Fibroblast of skin of right quadriceps (primary cell): Measurements from ENCODE around the gene UBQLN4.

Experiments used
- DNase-seq: peaks from one replicate; pipeline ENCODE4 v3.0.0-alpha.2; 2013

Gene UBQLN4

DNA sequence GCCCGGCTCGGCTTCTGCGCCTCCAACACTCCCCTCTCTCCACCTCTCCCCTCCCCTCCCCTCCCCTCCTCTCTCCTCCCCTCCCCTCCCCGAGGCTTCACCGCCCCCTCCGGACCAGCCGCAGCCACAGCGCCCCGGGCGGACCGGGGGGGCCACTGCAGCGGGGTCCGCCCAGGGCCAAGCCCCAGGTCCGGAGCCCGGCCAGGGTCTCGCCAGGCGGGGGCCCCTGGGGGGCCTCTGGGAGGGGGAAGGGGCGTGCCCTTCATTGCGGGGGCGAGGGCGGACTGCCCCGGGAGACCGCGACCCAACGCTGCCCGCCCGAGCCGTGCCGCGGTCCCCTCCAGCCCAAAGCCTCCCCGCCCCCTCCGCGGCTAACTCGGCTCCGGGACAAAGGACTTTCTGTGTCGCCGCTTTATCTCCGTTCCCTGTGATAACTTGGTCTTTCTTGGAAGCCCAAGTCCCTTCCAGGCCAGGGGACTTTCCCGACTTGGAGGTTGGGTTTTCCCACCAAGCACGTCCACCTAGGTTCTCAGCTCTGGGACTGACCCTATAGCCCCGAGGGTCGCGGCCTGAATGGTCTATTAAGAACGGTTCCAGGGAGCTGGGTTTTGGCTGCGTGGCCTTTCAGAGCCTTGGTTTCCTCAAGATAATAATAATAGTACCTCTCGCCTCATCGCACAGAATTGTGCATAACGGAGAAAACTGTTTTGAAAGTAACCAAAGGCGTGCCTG is at the start of gene UBQLN4:
Gene UBQLN4, minus strand, starts transcription at position 31 of the 732 bp plus-strand sequence. CDS start 97 bp downstream, outside the sequence.
- DNase-seq, result peak; percentile 88

DNA sequence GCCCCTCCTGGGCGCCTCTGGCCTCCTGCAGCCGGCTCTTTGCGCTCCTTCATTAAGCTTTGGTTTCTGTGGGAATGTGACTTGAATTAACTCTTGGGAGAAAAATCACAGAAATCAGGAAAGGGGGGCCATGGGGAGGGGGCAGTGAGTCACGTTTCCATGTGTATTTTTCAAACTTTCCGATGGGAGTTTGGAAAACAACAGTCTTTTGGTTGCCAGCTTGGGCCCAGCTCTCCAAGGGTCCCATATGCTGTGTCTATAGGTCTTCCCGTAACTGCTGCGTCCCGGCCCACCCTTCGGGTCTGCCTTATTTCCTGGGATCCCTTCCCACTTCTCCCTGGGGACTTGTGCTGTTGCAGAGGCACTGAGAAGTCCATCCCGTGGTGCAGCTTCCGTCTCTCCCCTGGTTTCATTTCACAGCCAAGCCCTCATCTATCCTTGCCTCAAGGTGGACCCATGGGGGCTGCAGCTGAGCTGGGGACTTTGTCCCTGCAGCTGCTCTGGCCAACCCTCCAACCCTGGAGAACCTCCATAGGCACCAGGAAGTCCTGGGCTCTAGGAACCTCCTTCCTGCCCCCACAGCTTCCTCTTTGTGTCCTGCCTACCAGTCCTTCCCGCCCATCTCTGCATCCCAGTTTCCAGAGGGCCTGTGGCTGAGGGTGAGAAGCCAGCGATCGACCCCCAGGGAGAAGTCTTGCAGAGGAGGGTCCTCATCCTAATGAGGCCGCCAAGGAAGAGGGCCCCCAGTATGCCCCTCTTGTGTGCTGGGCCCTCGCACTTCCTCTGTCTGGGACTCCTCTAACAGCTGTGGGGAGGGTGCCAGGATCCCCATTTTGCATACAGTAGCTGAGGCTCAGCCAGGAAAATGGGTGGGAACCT is 49.3 kb upstream of the UBQLN4 start:
- peak; percentile 84 for DNase-seq

DNA sequence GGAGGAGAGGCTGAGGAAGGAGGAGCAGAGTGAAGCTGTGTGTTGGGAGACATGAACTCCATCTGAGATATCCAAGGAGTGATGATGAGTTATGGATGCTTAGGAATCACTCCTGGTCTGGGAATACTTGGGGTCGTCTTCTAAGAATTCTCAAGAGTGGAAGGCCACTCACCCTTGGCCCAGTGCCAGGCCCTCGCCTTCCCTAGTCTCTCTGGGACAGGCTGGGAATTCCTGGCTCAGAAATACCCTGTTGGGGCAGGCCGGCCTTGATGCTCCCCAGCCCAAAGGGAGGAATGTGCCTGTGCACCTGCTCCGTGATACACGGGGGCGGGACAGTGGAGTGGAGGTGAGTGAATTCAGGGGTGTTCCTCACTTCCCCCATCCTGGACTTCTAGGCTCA is 48.3 kb upstream of the UBQLN4 start:
- DNase-seq, result no peak

DNA sequence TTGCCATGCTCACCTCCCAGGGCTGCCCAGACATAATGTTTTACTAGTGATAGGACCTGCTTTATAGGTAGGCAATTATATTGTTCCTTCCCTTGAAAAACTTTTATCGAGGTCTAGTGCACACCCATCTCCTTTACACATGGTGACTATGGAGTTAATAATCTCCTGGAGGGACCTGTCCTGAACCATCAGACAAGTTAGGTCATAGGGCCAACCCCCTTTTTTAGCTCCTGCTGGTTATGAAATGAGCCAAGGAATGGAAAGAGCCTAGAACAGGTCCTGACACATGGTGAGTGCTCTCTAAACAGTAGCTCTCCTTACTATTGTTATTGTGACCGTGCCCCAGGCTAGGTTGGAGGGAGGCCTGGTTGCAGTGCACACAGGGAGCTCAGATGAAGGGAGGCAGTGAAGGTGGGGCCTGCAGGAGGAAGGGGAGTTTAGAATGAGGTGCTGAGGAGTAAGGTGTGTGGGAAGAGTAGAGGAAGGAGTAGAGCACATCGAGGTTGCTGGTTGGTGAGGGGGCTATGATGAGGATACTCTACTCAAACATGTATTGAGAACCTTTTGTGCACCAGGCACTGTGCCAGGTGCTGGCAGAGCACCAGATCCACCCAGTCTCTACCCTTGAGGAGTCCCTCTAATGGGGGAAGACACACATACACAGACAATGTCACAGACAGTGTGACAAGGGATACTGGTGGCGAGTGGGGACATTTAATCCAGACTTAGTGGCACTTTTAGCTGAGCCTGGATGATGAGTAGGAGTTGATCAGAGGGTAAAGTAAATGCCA is 46.8 kb upstream of the UBQLN4 start:
- DNase-seq, result no peak

DNA sequence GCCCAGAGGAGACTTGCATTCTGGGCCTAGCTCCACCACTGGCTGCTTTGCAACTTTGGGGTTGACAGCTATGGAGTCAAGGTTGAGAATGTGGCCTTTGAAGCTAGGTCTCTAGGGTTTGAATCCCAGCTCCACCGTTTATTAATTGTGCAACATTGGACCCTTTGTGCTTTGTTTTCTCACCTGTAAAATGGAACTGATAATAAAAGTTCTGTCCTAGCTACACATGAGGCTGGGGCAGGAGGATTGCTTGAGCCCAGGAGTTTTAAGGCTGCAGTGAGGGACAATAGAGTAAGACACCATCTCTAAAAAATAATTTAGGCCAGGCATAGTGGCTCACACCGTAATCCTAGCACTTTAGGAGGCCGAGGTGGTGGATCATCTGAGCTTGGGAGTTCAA is 45.7 kb upstream of the UBQLN4 start:
- no peak for DNase-seq

DNA sequence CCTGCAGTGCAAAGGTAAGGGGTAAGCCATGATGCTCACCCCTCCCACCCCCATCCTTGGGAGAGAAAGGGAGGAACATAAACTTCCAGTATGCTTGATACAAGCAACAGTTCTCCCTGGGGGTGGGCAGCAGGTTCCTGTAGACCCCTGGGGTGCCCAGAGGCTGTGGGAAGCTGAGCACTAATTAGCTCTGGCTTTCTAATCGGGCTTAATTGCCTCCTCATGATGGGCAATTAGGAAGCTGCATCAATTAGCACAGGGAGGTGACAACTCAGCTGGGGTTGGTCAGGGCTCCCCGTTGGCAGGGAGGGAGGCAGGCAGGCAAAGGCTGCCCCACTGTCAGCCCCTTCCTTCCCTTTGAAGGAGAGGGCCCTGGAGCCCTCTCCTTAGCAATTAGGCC is 45.2 kb upstream of the UBQLN4 start:
- DNase-seq, result no peak

DNA sequence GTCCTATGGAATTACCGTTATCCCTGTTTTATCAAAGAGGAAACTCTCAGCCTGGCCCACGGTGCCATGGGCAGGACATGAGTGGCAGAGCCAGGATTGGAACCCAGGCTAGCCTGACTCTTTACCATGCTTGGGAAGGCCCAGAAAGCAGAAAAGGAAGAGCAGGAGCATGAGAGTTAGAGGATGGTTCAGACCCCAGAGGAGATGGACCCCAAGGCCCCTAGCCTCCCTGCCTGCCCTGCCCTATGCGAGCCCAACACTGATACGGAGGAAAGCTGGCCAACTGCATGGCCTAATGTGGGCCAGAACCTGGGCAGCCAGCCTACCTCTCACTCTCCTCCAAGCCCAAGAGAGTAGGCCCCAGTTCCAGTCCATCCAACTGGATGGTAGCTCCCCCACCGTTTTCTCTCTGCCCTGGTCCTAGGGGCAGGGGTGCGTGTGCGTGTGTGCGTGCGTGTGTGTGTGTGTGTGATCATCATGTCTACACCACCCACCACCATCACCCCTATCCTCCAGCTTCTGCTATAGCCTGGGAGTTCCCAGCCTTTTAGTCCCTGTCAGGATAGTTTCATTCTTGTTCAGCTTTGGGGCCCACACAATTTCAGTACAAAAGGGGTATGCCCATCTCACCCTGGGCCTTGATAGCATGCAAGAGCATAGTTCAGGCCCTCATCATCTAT is 44.0 kb upstream of the UBQLN4 start:
- DNase-seq, result no peak

DNA sequence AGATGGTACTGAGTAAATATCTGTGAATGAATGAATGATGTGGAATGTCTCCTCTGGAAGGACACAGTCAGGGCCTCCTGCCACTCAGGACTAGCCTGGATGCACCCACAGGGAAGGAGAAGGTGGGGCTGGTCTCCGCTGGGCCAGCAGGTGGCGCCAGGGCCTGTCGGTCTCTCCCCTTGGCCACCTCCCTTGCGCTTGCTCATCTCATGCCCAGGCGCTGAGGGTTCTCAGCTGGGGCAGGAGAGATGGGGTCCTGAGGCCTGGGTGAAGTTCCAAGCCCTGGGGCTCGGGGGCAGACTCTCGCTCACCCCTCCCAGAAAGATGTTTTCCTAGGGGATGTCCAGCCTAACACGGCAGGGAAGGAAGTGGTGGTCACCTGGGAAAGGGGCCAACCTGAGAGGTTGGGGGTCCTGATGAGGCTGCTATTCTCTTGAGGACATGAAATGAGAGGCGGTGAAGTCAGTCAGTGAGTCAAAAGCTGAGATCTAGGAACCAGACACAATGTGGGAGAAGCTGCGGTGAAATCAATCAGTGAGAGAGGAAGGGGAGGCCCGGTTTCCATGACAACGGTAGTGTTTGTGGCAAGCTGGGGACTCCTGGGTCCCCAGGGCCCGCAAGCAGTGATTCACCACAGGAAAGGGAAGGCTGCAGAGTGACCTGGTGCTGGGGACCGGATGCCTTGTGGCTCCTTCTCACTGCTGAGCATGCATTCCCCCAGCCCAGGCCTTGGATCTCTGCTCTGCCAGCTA is 43.2 kb upstream of the UBQLN4 start:
- DNase-seq, result peak; percentile 83

DNA sequence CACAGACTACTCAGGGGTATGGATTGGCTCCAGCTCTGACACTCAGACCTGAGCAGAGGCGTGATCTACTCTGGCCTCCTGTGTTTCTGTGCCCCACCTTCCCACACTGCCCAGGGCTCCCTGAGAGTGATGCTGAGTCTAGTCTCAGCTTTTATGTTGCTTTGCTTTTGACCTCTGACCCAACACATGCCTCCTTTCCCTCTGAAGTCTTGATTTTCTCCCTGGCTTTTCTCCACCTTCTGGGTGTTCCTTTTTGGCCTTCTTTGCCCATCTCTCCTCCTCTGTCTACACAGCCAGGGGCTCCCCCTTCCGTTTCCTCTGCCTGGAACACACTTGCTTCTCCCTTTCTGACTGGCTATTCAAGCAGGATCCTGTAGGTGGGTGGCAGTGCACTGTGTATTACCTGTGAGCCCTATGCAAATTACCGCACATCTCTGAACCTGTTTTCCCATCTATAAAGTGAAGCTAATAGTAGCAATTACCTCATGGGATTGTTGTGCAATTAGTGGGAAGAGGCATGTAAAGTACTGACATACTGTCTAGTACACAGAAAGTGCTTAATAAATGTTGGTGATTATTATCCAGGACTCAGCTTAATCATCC is 42.4 kb upstream of the UBQLN4 start:
- no peak for DNase-seq

DNA sequence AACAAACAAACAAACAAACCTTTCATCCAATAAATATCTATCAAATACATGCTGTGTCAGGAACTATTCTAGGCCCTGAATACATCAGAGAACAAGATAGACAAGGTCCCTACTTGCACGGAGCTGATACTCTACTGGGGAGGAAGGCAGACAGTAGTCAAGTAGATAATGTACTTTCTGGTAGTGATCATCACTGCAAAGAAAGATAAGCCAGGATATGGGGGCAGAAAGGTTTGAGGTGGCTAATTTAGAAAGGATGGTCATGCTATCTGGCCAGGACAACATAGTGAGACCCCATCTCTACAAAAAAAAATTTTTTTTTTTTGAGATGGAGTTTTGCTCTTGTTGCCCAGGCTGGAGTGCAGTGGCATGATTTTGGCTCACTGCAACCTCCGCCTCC is 38.0 kb upstream of the UBQLN4 start:
- DNase-seq, result no peak

DNA sequence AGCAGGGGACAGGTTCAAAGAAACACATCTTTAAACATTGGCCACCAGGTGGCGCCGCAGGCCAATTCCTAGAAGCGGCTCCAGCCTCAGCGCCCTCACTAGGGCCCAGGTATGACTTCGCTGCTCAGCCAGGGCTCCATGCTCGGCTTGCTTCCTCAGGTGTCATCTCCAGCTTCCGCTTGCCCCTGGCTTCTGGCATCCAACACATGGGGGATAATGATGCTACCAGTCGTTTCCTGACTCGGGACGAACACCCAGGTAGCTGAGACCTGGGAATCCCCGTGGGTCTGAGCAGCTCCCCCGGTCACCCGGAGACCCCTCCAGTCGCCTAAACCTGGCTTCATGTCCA is 37.2 kb upstream of the UBQLN4 start:
- peak; percentile 70 for DNase-seq

DNA sequence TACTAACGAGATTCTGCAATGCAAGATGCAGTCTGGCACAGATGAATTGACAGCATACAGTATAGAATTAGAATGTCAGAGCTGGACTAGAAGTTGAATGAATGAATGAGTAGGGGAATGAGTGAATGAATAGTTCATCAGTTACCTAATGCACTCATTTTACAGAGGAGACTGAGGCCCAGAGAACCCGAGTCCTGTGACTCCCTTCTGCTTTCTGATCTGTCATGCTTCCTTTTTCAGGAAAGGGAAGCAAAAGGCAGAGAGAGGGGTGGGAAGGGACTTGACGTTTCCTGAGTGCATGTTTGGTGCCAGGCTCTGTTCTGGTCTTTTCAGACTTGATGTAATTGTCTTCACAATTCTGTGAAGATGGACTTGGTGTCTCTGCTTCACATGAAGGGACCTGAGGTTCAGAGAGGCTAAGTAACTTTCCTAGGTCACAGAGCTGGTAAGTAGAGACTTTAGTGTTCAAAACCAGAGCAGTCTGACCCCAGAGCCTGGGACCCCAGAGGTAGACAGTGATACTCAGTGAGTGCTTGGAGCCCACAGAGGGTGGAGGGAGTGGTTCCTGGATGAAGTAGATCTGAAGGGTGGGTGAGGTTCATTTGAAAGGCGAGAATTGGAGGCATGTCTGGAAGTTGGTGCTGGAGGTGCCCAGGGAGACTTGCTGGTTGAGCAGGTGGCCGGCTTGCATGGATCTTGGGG is 36.7 kb upstream of the UBQLN4 start:
- no peak for DNase-seq

DNA sequence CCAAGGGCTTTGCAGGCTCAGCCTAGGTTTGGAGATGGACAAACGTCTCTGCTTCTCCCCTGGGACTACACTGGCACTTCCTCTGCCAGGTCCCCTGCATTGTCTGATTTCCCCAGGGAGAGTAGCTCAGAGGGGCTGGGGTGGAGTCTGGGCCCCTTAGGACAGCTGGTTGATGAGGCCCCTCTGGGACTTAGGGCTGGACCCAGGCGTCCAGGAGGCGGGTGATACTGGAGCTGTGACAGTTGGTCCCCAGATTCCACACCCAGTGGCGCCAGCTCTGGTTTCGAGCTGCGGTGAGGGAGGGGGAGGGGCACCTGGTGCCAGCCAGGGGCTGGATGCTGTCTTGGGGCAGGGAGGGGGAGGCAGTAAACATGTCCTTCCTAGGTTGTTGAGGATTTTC is 36.1 kb upstream of the UBQLN4 start:
- no peak for DNase-seq

DNA sequence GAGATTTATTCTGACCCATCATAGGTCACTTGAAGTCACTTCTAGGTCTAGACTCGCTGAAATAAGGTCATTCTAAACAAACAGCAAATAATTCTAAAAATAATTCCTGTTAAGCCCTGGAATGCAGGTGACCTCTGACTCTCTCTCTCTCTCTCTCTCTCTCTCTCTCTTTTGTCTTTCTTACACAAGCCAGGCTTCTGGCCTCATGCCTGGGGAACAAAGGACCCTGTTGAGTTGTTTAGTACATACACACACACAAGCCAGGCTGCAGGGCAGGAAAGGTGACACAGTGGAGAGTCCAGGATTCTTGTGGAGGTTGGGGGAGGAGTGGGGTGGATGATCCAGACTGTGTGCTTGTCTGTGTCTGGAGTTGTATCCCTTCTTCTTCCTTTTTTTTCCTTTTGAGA is 32.7 kb upstream of the UBQLN4 start:
- DNase-seq, result peak; percentile 50

DNA sequence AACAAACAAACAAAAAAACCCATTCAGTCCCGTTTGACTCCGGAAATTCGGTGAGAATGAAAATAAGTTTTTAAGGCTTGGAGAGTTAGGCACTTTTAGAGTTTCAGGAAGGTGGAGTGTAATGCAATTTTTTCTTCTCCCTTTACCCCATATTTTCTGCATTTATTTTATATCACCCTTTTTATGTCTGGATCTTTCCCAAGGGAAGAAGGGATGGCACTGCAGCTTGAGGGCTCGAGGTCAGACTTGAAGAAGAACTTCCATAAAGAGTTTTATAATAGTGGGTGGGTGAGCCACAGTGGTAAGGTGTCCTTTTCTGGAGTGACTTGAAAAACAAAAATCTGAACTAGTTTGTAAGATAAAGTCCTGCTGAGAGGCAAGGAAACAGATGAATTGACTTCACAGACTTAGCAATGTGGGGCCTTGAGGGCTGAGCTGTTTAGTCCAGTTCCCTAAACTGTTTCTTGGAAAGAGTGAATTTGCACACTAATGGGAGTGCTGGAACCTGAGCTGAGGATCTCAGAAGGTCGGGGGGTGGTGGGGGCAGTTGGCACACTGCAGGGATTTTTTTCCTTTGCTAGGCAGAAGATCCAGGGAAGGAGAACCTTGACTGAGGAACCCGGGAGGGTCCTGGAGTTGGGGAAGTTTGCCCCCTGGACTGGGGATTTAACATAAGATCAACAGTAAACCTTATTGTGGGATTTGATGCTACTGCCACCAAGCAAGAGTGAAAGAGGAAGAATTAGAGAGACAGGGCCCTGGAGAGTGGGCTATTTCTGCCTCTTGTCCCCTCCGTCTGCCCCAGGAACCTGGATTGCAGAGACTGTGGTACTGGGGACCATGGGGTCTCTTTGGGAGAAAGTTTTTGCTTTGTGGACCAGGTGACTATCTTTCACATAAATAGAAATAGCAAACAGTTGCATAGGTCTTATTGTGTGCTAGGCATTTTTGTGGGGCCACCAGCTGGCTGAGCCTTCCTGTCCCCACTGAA is 30.5 kb upstream of the UBQLN4 start:
- no peak for DNase-seq

DNA sequence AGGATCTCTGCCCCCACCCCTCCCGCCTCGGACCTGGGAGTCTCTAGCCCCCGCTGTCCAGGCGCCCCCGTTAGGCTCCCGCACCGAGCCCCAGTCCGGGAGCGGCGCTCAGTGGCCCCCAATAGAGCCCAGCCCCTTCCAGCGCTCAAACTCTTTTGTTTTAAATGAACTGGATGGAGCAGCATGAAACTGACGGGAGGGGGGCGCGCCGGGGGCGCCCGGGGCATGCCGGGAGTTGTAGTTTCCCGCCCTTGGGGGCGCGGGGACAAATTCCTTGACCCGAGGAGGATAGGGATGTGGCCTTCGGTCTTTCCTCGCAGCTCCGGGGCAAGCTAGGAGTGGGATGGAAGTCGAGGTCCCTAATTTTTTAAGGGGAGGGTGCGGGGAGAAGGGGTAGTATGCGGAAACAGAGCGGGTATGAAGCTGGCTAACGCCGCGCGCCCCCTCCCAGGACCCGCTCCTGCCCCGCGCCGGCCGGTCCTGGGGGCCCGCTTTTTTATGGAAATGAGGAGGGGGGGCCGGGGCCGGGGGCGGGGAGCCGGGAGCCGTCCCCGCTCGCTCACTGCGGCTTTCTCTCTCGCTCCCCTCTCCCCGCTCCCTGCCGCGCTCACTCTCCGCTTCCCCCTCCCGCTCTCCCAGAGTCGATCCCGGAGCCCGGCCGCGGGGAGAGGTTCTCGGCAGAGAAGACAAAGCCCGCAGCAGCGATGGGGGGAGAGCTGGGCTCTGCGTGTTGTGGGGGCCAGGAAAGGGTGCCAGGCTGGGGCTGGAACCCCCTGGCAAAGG is 28.9 kb upstream of the UBQLN4 start, which contains the start of gene MEX3A:
Gene MEX3A, minus strand, starts transcription at position 157 of the 783 bp plus-strand sequence. CDS start 467 bp downstream, outside the sequence.
- peak; percentile 80 for DNase-seq

DNA sequence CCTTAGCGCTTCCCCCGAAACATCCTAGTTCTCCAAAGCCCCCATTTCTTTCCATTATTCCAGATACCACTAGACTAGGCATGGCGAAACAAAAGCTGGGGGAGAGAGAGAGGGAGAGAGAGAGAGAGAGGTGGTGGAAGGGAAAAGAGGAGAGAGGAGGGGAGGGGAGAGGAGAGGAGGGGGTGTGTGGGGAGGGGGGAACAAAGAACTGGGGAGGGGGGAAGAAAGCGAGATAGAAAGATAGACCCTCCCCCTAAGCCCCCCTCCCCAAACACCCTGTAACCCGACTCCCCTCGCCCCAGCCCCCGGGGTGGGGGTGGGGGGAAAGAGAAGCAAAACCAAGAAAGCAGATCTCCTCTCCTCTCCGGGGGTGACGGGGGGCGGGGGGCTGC is 28.3 kb upstream of the UBQLN4 start:
- no peak for DNase-seq

DNA sequence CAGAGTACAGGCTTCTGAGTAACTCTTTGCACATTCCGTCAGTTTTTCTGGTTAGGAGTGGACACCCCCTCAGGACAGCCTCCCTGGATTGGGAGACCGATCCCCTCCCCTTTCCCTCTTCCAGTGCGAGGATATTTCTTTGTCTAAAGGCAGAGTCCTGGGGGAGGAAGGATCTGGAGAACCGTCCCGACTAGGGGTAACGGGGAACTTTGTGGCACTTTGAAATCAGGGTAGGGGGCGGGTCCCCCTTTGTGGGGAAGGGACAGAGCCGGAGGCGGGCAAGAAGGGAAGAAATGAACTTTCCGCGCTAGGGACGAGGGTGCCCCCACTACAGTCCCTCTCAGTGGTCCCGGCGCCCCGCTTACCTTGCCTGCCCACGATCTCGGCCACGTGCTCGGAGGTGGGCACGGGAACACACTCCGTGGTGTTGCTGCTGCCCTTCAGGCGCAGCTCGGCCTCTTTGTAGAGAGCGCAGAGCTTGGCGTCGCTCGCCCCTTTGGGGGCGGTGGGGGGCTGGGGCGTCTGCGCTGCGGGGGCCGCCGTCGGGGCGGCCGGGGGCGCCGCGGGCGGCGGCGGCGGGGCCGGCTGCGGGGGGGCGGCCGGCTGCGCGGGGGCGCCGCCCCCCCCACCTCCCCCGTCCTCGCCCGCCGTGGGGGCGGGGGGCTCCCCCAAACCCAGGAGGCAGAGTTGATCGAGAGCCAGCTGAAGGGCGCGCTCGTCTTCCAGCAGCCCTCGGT is 27.8 kb upstream of the UBQLN4 start:
- peak; percentile 58 for DNase-seq
